Neuron (in vitro differentiated cells): Measurements from ENCODE around the gene IMMP2L.
"Not testable (repeated sequence)": the region's sequence is repeated elsewhere in the genome, so short reads cannot be mapped to it uniquely, and the experiment has no call there.

ENCODE experiments used
- H2AFZ ChIP-seq: one replicate; pipeline ENCODE4 v1.6.1; 2013; ENCODE audit warnings: low read depth, mild to moderate bottlenecking, inconsistent platforms, low read length, moderate library complexity
- H3K27me3 ChIP-seq: one replicate; pipeline ENCODE4 v1.6.1; 2013; ENCODE audit warnings: low read length; ENCODE audit not compliant: insufficient read depth
- H3K36me3 ChIP-seq: one replicate; pipeline ENCODE4 v1.6.1; 2013; ENCODE audit warnings: low read length; ENCODE audit not compliant: insufficient read depth
- H3K4me1 ChIP-seq: one replicate; pipeline ENCODE4 v1.6.1; 2013; ENCODE audit warnings: low read length; ENCODE audit not compliant: insufficient read depth
- H3K4me3 ChIP-seq: 2 replicates; pipeline ENCODE4 v1.5.1; 2013; ENCODE audit warnings: mild to moderate bottlenecking, low read length, moderate library complexity
- H3K9me3 ChIP-seq: one replicate; pipeline ENCODE4 v1.6.1; 2013; ENCODE audit warnings: low read length

IMMP2L gene

GRCh38 chr7:111561904-111562732, at the start of gene IMMP2L:
Gene IMMP2L, minus strand, starts transcription at chr7:111562492.
- Histone ChIP-seq H3K9me3 (peaks cover 3% of the 10 kb centered on the region), H3K4me1 (peaks cover 4% of the 10 kb centered on the region), H2AFZ (peak within 1 kb of the TSS; percentile 80), H3K4me3 (peak within 1 kb of the TSS; percentile 75), H3K27me3 (no peaks in the 10 kb centered on the region), H3K36me3 (no peaks in the 10 kb centered on the region)

GRCh38 chr7:111609483-111610254, 47.4 kb upstream of the IMMP2L start:
- not testable (repeated sequence) for H3K4me1 ChIP-seq, H3K27me3 ChIP-seq, H2AFZ ChIP-seq, H3K9me3 ChIP-seq, H3K4me3 ChIP-seq, H3K36me3 ChIP-seq

DNA sequence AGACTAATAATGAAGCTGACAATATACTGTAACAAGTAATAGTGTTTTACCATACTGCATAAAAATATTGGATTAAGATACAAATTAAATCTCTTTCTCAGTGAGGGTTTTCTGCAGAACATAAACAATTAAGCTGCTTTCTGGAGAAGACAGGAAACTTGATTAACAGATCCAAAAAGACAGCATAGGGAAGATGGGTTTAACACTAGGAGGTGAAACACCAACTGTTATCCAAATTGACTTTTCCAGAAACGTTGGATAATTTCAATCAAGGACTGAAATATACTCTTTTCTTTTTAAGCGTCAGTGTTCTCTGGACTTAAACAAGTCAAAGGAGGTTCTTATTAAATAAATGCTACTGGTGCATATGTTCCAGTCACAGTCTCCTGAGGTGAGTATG, 45.3 kb upstream of the IMMP2L start:
- Histone ChIP-seq H3K4me1 (no peaks in the 10 kb centered on the region), H3K27me3 (no peaks in the 10 kb centered on the region), H3K4me3 (no peak overlapping the region), H3K9me3 (no peaks in the 10 kb centered on the region), H3K36me3 (no peaks in the 10 kb centered on the region), H2AFZ (no peak overlapping the region)

DNA sequence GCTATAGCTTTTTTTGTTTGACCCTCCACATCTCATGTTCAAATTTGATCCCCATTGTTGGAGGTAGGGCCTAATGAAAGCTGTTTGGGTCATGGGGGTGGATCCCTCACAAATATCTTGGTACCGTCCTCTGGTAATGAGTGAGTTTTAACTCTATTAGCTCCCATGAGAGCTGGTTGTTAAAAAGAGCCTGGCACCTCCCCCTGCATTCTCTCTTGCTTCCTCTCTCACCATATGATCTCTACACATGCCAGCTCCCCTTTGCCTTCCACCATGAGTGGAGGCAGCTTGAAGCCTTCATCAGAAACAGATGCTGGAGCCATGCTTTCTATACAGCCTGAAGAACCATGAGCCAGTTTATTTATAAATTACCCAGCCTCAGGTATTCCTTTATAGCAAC, 43.0 kb upstream of the IMMP2L start:
- Histone ChIP-seq H2AFZ (no peak overlapping the region), H3K36me3 (no peaks in the 10 kb centered on the region), H3K4me3 (no peak overlapping the region), H3K9me3 (no peaks in the 10 kb centered on the region), H3K27me3 (no peaks in the 10 kb centered on the region), H3K4me1 (no peaks in the 10 kb centered on the region)

DNA sequence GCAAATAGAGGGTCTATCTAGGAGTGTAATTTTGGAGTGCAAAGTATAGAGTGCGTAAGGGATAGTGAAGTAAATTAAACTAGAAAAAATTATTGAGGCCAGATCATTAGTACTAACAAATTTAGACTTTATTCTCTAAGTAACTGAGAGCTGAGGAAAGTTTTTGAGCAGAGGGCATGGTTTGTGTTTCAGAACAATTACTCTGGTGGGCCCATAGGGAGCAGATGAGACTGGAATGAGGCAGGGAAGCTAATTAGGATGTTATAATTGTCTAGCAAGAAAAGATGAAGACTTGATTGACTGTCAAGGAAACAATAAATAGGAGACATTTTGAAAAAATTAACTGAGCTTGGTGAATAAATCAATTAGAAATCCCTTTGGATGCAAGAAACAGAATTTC, 37.8 kb upstream of the IMMP2L start:
- no peak overlapping the region for H2AFZ ChIP-seq

DNA sequence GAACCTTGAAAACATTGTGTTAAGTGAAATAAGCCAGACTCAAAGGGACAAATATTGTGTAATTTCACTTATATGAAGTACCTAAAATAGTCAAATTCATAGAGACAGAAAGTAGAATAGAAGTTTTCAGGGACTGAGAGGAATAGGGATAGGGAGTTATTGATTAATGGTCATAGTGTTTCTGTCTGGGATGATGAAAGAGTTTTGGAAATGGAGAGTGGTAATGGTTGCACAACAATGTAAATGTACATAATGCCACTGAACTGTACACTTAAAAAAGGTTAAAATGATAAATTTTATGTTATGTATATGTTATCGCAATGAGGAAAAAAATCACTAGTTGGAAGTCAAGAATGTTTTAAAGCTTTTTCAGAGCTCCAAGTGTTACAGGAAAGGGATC, 33.5 kb upstream of the IMMP2L start:
- H3K9me3 ChIP-seq: no peaks in the 10 kb centered on the region
- H3K36me3 ChIP-seq: no peaks in the 10 kb centered on the region
- no peaks in the 10 kb centered on the region for H3K4me1 ChIP-seq
- no peak overlapping the region for H3K4me3 ChIP-seq
- H3K27me3 ChIP-seq: no peaks in the 10 kb centered on the region
- H2AFZ ChIP-seq: no peak overlapping the region

More for the DNA sequence above, 37.8 kb upstream of the IMMP2L start:
- no peaks in the 10 kb centered on the region for H3K4me1 ChIP-seq
- no peaks in the 10 kb centered on the region for H3K27me3 ChIP-seq
- H3K36me3 ChIP-seq: no peaks in the 10 kb centered on the region
- no peaks in the 10 kb centered on the region for H3K9me3 ChIP-seq
- no peak overlapping the region for H3K4me3 ChIP-seq

GRCh38 chr7:111594602-111595001, 32.3 kb upstream of the IMMP2L start:
- no peaks in the 10 kb centered on the region for H3K27me3 ChIP-seq
- H3K9me3 ChIP-seq: no peaks in the 10 kb centered on the region
- no peak overlapping the region for H3K4me3 ChIP-seq
- no peaks in the 10 kb centered on the region for H3K36me3 ChIP-seq
- H3K4me1 ChIP-seq: no peaks in the 10 kb centered on the region
- H2AFZ ChIP-seq: no peak overlapping the region

- no peaks in the 10 kb centered on the region for H3K36me3 ChIP-seq
- no peaks in the 10 kb centered on the region for H3K27me3 ChIP-seq
- no peaks in the 10 kb centered on the region for H3K4me1 ChIP-seq
- no peaks in the 10 kb centered on the region for H3K9me3 ChIP-seq
- no peak overlapping the region for H3K4me3 ChIP-seq
- H2AFZ ChIP-seq: no peak overlapping the region
Observed at GRCh38 chr7:111593343-111593742, 31.1 kb upstream of the IMMP2L start.

DNA sequence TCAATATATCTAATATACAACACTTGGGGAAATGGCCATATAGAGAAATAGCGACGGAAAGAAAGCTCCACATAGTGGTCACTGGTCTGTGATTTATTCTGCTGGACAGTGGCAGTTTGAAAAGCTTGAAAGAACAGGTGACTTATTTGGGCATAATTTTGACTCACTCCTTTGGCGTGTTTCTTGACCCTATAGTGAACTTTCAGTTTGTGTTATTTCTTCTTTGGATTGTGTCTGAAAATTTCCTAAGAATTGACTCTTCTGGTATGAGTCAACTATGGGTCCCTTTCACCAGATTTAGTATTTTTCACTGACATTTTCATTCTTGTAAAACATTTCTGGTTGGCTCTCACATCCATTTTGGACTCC, 25.8 kb upstream of the IMMP2L start:
- no peak overlapping the region for H2AFZ ChIP-seq
- H3K4me1 ChIP-seq: no peaks in the 10 kb centered on the region
- no peak overlapping the region for H3K4me3 ChIP-seq
- no peaks in the 10 kb centered on the region for H3K27me3 ChIP-seq
- H3K9me3 ChIP-seq: no peaks in the 10 kb centered on the region
- no peaks in the 10 kb centered on the region for H3K36me3 ChIP-seq

DNA sequence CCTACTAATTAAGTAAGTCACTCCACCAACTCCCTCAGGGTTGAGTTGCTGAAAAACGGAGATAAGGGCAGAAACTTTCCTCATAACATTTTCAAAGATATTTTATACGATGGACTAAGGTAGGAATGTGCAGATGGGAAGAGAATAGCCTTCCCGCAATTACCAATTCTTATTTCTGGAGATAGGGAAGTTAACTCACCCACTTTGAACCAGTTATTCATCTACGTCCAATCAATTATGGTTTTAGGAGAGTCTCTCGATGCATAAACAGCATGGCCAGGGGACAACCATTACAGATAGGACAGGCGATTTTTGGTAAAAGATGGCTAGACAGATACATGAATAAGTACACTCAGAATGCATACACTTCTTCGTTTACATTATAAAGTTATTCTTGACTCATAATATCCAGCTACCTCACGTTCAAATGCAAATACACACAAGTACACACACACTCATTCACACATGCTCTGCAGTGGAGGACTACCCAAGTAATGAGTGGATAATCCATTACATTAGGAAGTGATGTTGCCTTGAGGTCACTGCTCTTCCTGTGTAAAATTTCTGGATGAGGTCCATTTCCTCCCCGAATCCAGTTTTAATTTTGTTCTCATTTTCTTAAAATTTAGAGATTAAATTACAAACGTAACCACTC, 25.2 kb upstream of the IMMP2L start:
- Histone ChIP-seq H3K4me3 (no peak overlapping the region), H2AFZ (no peak overlapping the region), H3K4me1 (no peaks in the 10 kb centered on the region), H3K36me3 (no peaks in the 10 kb centered on the region), H3K27me3 (no peaks in the 10 kb centered on the region), H3K9me3 (no peaks in the 10 kb centered on the region)

- Histone ChIP-seq H3K27me3 (no peaks in the 10 kb centered on the region), H3K9me3 (no peaks in the 10 kb centered on the region), H3K4me3 (no peak overlapping the region), H3K36me3 (no peaks in the 10 kb centered on the region), H2AFZ (no peak overlapping the region), H3K4me1 (no peaks in the 10 kb centered on the region)
Observed at GRCh38 chr7:111586711-111587409, 24.6 kb upstream of the IMMP2L start.

- H2AFZ ChIP-seq, H3K9me3 ChIP-seq, H3K4me3 ChIP-seq, H3K4me1 ChIP-seq, H3K36me3 ChIP-seq, H3K27me3 ChIP-seq: not testable (repeated sequence)
Observed at GRCh38 chr7:111581784-111582488, 19.6 kb upstream of the IMMP2L start.
